MCF 10A (cell line): ENCODE results near the gene ZBTB22. TPM values are rescaled to one million over a fixed set of nuclear protein-coding genes. Genes with fewer than 3 reads are reported as not detected.
A peak's percentile ranks its signal among the peaks of the same experiment; 100 is the strongest.
"Not testable (repeated sequence)": the region's sequence is repeated elsewhere in the genome, so short reads cannot be mapped to it uniquely, and the experiment has no call there.

Experiments
- BruUV-seq: library from RNA; stranded (reverse); fragments of 400-500 nt; replicated peaks from 2 replicates; lab custom pipeline; 2021; lab: Mats Ljungman, UMichigan
- CTCF ChIA-PET: fragments of 300-600 bp; sonication (Branson Sonifier 250); formaldehyde crosslinking; extraction: SDS; loops from one replicate; lab custom pipeline; 2021; ENCODE audit warnings: antibody characterized with exemption, inconsistent platforms; lab: Yijun Ruan, JAX
- POLR2A ChIA-PET: fragments of 300-600, 350-650 bp; sonication (Branson Sonifier 250); formaldehyde crosslinking; extraction: SDS; loops from one replicate; lab custom pipeline; 2020; ENCODE audit warnings: antibody characterized with exemption, inconsistent platforms; lab: Yijun Ruan, JAX
- DNase-seq: peaks from one replicate; pipeline ENCODE4 v3.0.0-alpha.2; 2018; ENCODE audit not compliant: unreplicated experiment
- H3K27ac Mint-ChIP-seq: one replicate; pipeline ENCODE4 v1.8.0; 2022; ENCODE audit warnings: mild to moderate bottlenecking, low read depth, mixed read lengths; ENCODE audit not compliant: unreplicated experiment
- H3K27me3 Mint-ChIP-seq: one replicate; pipeline ENCODE4 v1.8.0; 2022; ENCODE audit warnings: mixed read lengths; ENCODE audit not compliant: insufficient read depth, unreplicated experiment
- H3K36me3 Mint-ChIP-seq: one replicate; pipeline ENCODE4 v1.8.0; 2022; ENCODE audit warnings: mild to moderate bottlenecking, moderate library complexity, mixed read lengths; ENCODE audit not compliant: insufficient read depth, unreplicated experiment
- H3K4me1 Mint-ChIP-seq: one replicate; pipeline ENCODE4 v1.8.0; 2022; ENCODE audit warnings: mixed read lengths; ENCODE audit not compliant: insufficient read depth, unreplicated experiment
- H3K4me3 Mint-ChIP-seq: one replicate; pipeline ENCODE4 v1.8.0; 2022; ENCODE audit warnings: mild to moderate bottlenecking, moderate library complexity, mixed read lengths; ENCODE audit not compliant: unreplicated experiment
- H3K9me3 Mint-ChIP-seq: one replicate; pipeline ENCODE4 v1.8.0; 2022; ENCODE audit warnings: mixed read lengths; ENCODE audit not compliant: unreplicated experiment
- CTCF ChIP-seq: fragments of 200-600 bp; IDR thresholded peaks from one replicate; pipeline ENCODE4 v1.8.0; 2022; ENCODE audit warnings: antibody characterized with exemption, mild to moderate bottlenecking; ENCODE audit not compliant: unreplicated experiment
- intact Hi-C: fragments of 100-400 bp; cut with micrococcal nuclease; formaldehyde crosslinking; loops from 2 replicates; pipeline ENCODE4 v1.14.1; 2022
- total RNA-seq: library from RNA; stranded (reverse); gene quantifications from 2 replicates; pipeline ENCODE4 v1.2.3, GENCODE V29; 2022

ZBTB22 gene
- total RNA-seq, 1 experiment from 2014 or later: 12.3 TPM

- intact Hi-C loops: no loop called here
- peaks cover 74% of the 10 kb centered on the region for H3K36me3 Mint-ChIP-seq
- no peak for TF ChIP-seq CTCF
- TSS peak; percentile 75 for BruUV-seq
- H3K9me3 Mint-ChIP-seq: no peaks in the 10 kb centered on the region
- DNase-seq: no peak
- no peaks in the 10 kb centered on the region for H3K27me3 Mint-ChIP-seq
- POLR2A ChIA-PET: interaction anchor here (0.6 to 7.1 kb wide), 18 partner anchors 10 to 393 kb away, joined by 3 to 148 read pairs (median 8); partner anchors contain the start of genes B3GALT4, BRD2, RGL2 and RPS18
- H3K4me3 Mint-ChIP-seq: peak overlapping the region; percentile 88
- H3K27ac Mint-ChIP-seq: peak overlapping the region; percentile 89
- CTCF ChIA-PET: interaction anchor here (0.6 to 2.3 kb wide), 5 partner anchors 9 to 91 kb away, joined by 3 to 18 read pairs (median 5); partner anchors contain the start of gene B3GALT4
- peaks cover 24% of the 10 kb centered on the region for H3K4me1 Mint-ChIP-seq
Observed at GRCh38 chr6:33288141-33288920, 29.2 kb downstream of the ZBTB22 start.

GRCh38 chr6:33286946-33287914 is 30.3 kb downstream of the ZBTB22 start:
- intact Hi-C loops: no loop called here
- no peaks in the 10 kb centered on the region for H3K9me3 Mint-ChIP-seq
- ChIA-PET POLR2A (interaction anchor here (2.6 to 7.1 kb wide), 5 partner anchors 8 to 38 kb away, joined by 21 to 148 read pairs (median 30); partner anchors contain the start of genes B3GALT4, RPS18, TAPBP and VPS52), CTCF (interaction anchor here (1.0 kb wide), 1 partner anchor 10 kb away, joined by 4 read pairs; the partner anchor contains the start of gene B3GALT4)
- no peak for DNase-seq
- no peak overlapping the region for H3K27ac Mint-ChIP-seq
- peak overlapping the region; percentile 88 for H3K4me3 Mint-ChIP-seq
- H3K27me3 Mint-ChIP-seq: no peaks in the 10 kb centered on the region
- BruUV-seq: no TSS peak
- peaks cover 81% of the 10 kb centered on the region for H3K36me3 Mint-ChIP-seq
- TF ChIP-seq CTCF: no peak
- peaks cover 24% of the 10 kb centered on the region for H3K4me1 Mint-ChIP-seq

GRCh38 chr6:33285214-33285613 is 32.3 kb downstream of the ZBTB22 start:
- H3K27me3 Mint-ChIP-seq, CTCF ChIA-PET, BruUV-seq, DNase-seq, H3K9me3 Mint-ChIP-seq, intact Hi-C loops, H3K27ac Mint-ChIP-seq, H3K4me3 Mint-ChIP-seq, POLR2A ChIA-PET: not testable (repeated sequence)
- peaks cover 79% of the 10 kb centered on the region for H3K36me3 Mint-ChIP-seq
- peaks cover 13% of the 10 kb centered on the region for H3K4me1 Mint-ChIP-seq

- ChIA-PET POLR2A (interaction anchor here (0.8 to 5.6 kb wide), 5 partner anchors 8 to 19 kb away, joined by 3 to 73 read pairs (median 8); partner anchors contain the start of genes PFDN6, RGL2, RPS18 and VPS52), CTCF (interaction anchor here (1.0 kb wide), 1 partner anchor 110 kb away, joined by 3 read pairs; no protein-coding TSS in a partner anchor)
- Mint-ChIP-seq H3K36me3 (peaks cover 61% of the 10 kb centered on the region), H3K27ac (no peak overlapping the region), H3K27me3 (no peaks in the 10 kb centered on the region), H3K4me1 (peaks cover 13% of the 10 kb centered on the region), H3K4me3 (no peak overlapping the region), H3K9me3 (no peaks in the 10 kb centered on the region)
- BruUV-seq: no TSS peak
- intact Hi-C loops: loop anchor here (1.0 to 5.0 kb wide), 2 partner anchors 67 to 127 kb away; no protein-coding TSS in a partner anchor
- no peak for DNase-seq
- TF ChIP-seq CTCF: no peak
Observed at GRCh38 chr6:33280539-33280938, 37.0 kb downstream of the ZBTB22 start.
